H1 (cell line): ENCODE measurements around the gene PPID. TPM values are rescaled to one million over a fixed set of nuclear protein-coding genes. Genes with fewer than 3 reads are reported as not detected.

Experiments
- CTCF ChIA-PET: fragments of 300-600 bp; sonication (Branson Sonifier 250); formaldehyde crosslinking; loops from one replicate; lab custom pipeline; 2021; ENCODE audit not compliant: partially characterized antibody; lab: Charles Lee
- POLR2A ChIA-PET: fragments of 300-600 bp; sonication (Branson Sonifier 250); formaldehyde crosslinking; loops from one replicate; lab custom pipeline; 2021; ENCODE audit warnings: inconsistent platforms; ENCODE audit not compliant: partially characterized antibody; lab: Charles Lee
- DNase-seq, 2 experiments: peaks; one replicate each; pipeline versions ENCODE4 v3.0.0 to v3.0.0-alpha.2; 2010 to 2022; ENCODE audit warnings: low spot score in 2 of 2, low read depth in 1 of 2, mixed read lengths in 1 of 2
- FAIRE-seq: peaks from 2 replicates; lab custom pipeline; 2011; peaks lifted over from hg19 to GRCh38; lab: Jason Lieb, UNC
- H2AFZ ChIP-seq: 2 replicates; pipeline ENCODE4 v1.8.1; 2012; ENCODE audit warnings: low read length, inconsistent platforms
- H2AK5ac ChIP-seq: 2 replicates; pipeline ENCODE4 v1.6.1; 2013; ENCODE audit warnings: low read depth, low read length
- H2BK120ac ChIP-seq: replicated peaks from 2 replicates; pipeline ENCODE3; 2013; ENCODE audit warnings: low read depth, low read length, inconsistent platforms
- H2BK12ac ChIP-seq: 2 replicates; pipeline ENCODE4 v1.6.1; 2013; ENCODE audit warnings: low read depth, low read length
- H2BK15ac ChIP-seq: 2 replicates; pipeline ENCODE4 v1.6.1; 2013; ENCODE audit warnings: low read length
- H2BK20ac ChIP-seq: 2 replicates; pipeline ENCODE4 v1.6.1; 2013; ENCODE audit warnings: low read length
- H2BK5ac ChIP-seq: 2 replicates; pipeline ENCODE4 v1.6.1; 2013; ENCODE audit warnings: low read depth, low read length
- H3K14ac ChIP-seq: 2 replicates; pipeline ENCODE4 v1.6.1; 2013; ENCODE audit warnings: inconsistent platforms; ENCODE audit not compliant: insufficient read length
- H3K18ac ChIP-seq: 2 replicates; pipeline ENCODE4 v1.6.1; 2013; ENCODE audit warnings: low read length; ENCODE audit errors: extremely low read depth
- H3K23ac ChIP-seq: 2 replicates; pipeline ENCODE4 v1.6.1; 2013; ENCODE audit warnings: inconsistent platforms; ENCODE audit not compliant: insufficient read length
- H3K23me2 ChIP-seq: 2 replicates; pipeline ENCODE4 v1.6.1; 2013; ENCODE audit warnings: low read depth, low read length
- H3K27ac ChIP-seq: 2 replicates; pipeline ENCODE4 v1.6.1; 2011; ENCODE audit warnings: low read depth, low read length, inconsistent platforms
- H3K27me3 ChIP-seq, 4 experiments: replicated peaks in 1 of 4; 1 replicate in 1 of 4; 2 replicates in 3 of 4; pipeline versions ENCODE4 v1.6.1 to v1.8.1; 2011 to 2013; ENCODE audit warnings: low read length in 3 of 4, mild to moderate bottlenecking in 3 of 4, inconsistent platforms in 2 of 4, mixed read lengths in 2 of 4, moderate library complexity in 1 of 4; ENCODE audit not compliant: control insufficient read depth in 3 of 4, insufficient read depth in 3 of 4; ENCODE audit errors: extremely low read depth in 1 of 4
- H3K36me3 ChIP-seq, 4 experiments: 2 replicates each; pipeline versions ENCODE4 v1.6.1 to v1.8.1; 2011 to 2013; ENCODE audit warnings: mild to moderate bottlenecking in 4 of 4, low read length in 3 of 4, moderate library complexity in 2 of 4, control low read depth in 1 of 4, inconsistent platforms in 1 of 4; ENCODE audit not compliant: insufficient read depth in 4 of 4, control insufficient read depth in 2 of 4
- H3K4ac ChIP-seq: replicated peaks from 2 replicates; pipeline ENCODE3; 2013; ENCODE audit warnings: low read length, low read depth, mixed read lengths, inconsistent platforms; ENCODE audit not compliant: insufficient read length
- H3K4me1 ChIP-seq, 4 experiments: replicated peaks in 1 of 4; 1 replicate in 1 of 4; 2 replicates in 3 of 4; pipeline versions ENCODE4 v1.6.1 to v1.8.1; 2011 to 2013; ENCODE audit warnings: low read length in 3 of 4, inconsistent platforms in 2 of 4, mixed read lengths in 1 of 4; ENCODE audit not compliant: insufficient read depth in 4 of 4, control insufficient read depth in 3 of 4
- H3K4me2 ChIP-seq, 2 experiments: 2 replicates each; pipeline versions ENCODE4 v1.6.1 to v1.8.1; 2011 to 2013; ENCODE audit warnings: low read depth in 2 of 2, low read length in 2 of 2, control low read depth in 1 of 2, inconsistent platforms in 1 of 2, mild to moderate bottlenecking in 1 of 2; ENCODE audit not compliant: insufficient read depth in 1 of 2
- H3K4me3 ChIP-seq, 4 experiments: fragments of 200-600, 300-600 bp in 1 of 4; sonication (generic), shearing (Covaris generic), sonication (Bioruptor Twin) in 1 of 4; 2 replicates each; pipeline versions ENCODE4 v1.5.1 to v1.8.1; 2011 to 2016; ENCODE audit warnings: low read length in 4 of 4, low read depth in 3 of 4, control low read depth in 2 of 4, inconsistent platforms in 2 of 4, mild to moderate bottlenecking in 2 of 4, mixed read lengths in 1 of 4, moderate library complexity in 1 of 4; ENCODE audit not compliant: insufficient read depth in 2 of 4; ENCODE audit errors: extremely low read depth in 1 of 4
- H3K56ac ChIP-seq: replicated peaks from 2 replicates; pipeline ENCODE3; 2013; ENCODE audit warnings: low read depth, mild to moderate bottlenecking, mixed read lengths, low read length, inconsistent platforms; ENCODE audit not compliant: insufficient read length
- H3K79me1 ChIP-seq: 2 replicates; pipeline ENCODE4 v1.6.1; 2013; ENCODE audit warnings: low read depth, low read length, control low read depth
- H3K79me2 ChIP-seq, 2 experiments: 2 replicates each; pipeline versions ENCODE4 v1.6.1 to v1.8.1; 2012 to 2013; ENCODE audit warnings: low read length in 2 of 2, mild to moderate bottlenecking in 2 of 2, inconsistent platforms in 1 of 2; ENCODE audit not compliant: insufficient read depth in 2 of 2, control insufficient read depth in 1 of 2
- H3K9ac ChIP-seq, 4 experiments: replicated peaks in 1 of 4; 1 replicate in 1 of 4; 2 replicates in 3 of 4; pipeline versions ENCODE4 v1.6.1 to v1.8.1; 2011 to 2013; ENCODE audit warnings: low read depth in 3 of 4, low read length in 3 of 4, control low read depth in 2 of 4, mild to moderate bottlenecking in 2 of 4, moderate library complexity in 2 of 4, inconsistent platforms in 1 of 4; ENCODE audit errors: extremely low read depth in 1 of 4
- H3K9me3 ChIP-seq, 2 experiments: 2 replicates each; pipeline versions ENCODE4 v1.6.1 to v1.8.1; 2012 to 2013; ENCODE audit warnings: mild to moderate bottlenecking in 2 of 2, moderate library complexity in 2 of 2, control low read depth in 1 of 2, inconsistent platforms in 1 of 2, low read depth in 1 of 2, low read length in 1 of 2, mixed read lengths in 1 of 2; ENCODE audit not compliant: insufficient read depth in 2 of 2
- H4K20me1 ChIP-seq, 2 experiments: replicated peaks in 1 of 2; 2 replicates each; pipeline versions ENCODE3 to v1.8.1; 2011 to 2013; ENCODE audit warnings: inconsistent platforms in 2 of 2, low read length in 2 of 2, mild to moderate bottlenecking in 1 of 2; ENCODE audit not compliant: insufficient read depth in 2 of 2, control insufficient read depth in 1 of 2
- H4K5ac ChIP-seq: 2 replicates; pipeline ENCODE4 v1.6.1; 2013; ENCODE audit warnings: low read length, low read depth, mixed read lengths, inconsistent platforms; ENCODE audit not compliant: insufficient read length
- H4K8ac ChIP-seq: 2 replicates; pipeline ENCODE4 v1.8.0; 2013; ENCODE audit warnings: mild to moderate bottlenecking, moderate library complexity, low read length, inconsistent platforms; ENCODE audit not compliant: insufficient read depth; ENCODE audit errors: extremely low read depth
- H4K91ac ChIP-seq: replicated peaks from 2 replicates; pipeline ENCODE3; 2013; ENCODE audit warnings: low read length, mixed read lengths, inconsistent platforms; ENCODE audit not compliant: insufficient read length
- ASH2L ChIP-seq: fragments of 200-600, 300-600 bp; sonication (generic); IDR thresholded peaks from one replicate; pipeline ENCODE4 v1.7.1; 2017; ENCODE audit warnings: low read length
- ATF2 ChIP-seq: IDR thresholded peaks from 2 replicates; pipeline ENCODE4 v1.6.1; 2012; ENCODE audit warnings: low read length, inconsistent platforms
- CTBP2 ChIP-seq: IDR thresholded peaks from 2 replicates; pipeline ENCODE4 v1.7.0; 2011; ENCODE audit warnings: borderline replicate concordance, mild to moderate bottlenecking, moderate library complexity, mixed read lengths, low read length; ENCODE audit not compliant: insufficient read depth, insufficient read length
- EZH2 ChIP-seq: fragments of 200-600 bp; sonication (generic); IDR thresholded peaks from 2 replicates; pipeline ENCODE4 v1.7.1; 2012; ENCODE audit warnings: low read depth, mild to moderate bottlenecking, moderate library complexity, low read length, inconsistent platforms; ENCODE audit not compliant: severe bottlenecking
- SIRT6 ChIP-seq: IDR thresholded peaks from one replicate; pipeline ENCODE4 v1.7.1; 2012; ENCODE audit warnings: low read length, inconsistent platforms
- SRF ChIP-seq: IDR thresholded peaks from 2 replicates; pipeline ENCODE4 v1.6.1; 2011; ENCODE audit warnings: mild to moderate bottlenecking, low read depth, low read length, moderate library complexity
- TAF7 ChIP-seq: optimal IDR thresholded peaks from 2 replicates; pipeline ENCODE3; 2011; ENCODE audit warnings: low read depth, mild to moderate bottlenecking, inconsistent platforms, low read length, moderate library complexity, borderline replicate concordance
- TBP ChIP-seq: IDR thresholded peaks from 2 replicates; pipeline ENCODE4 v1.6.1; 2011; ENCODE audit warnings: low read depth, low read length, improper control_type of control experiment
- WGBS, 2 experiments: shearing (Covaris generic) in 1 of 2; methylation state at CpG; one replicate each; pipeline versions ENCODE4 v1.1.6 to v1.1.7; 2013 to 2015; ENCODE audit warnings: low lambda C conversion rate in 2 of 2, mixed read lengths in 2 of 2, inconsistent platforms in 1 of 2, low coverage in 1 of 2, missing lambda C conversion rate in 1 of 2; ENCODE audit not compliant: insufficient replicate concordance in 2 of 2, insufficient coverage in 1 of 2, insufficient read length in 1 of 2; ENCODE audit errors: extremely low coverage in 1 of 2, missing lambda C conversion rate in 1 of 2; 5-methylcytosine and 5-hydroxymethylcytosine counted together
- polyA plus RNA-seq, 7 experiments: library from polyadenylated mRNA; depleted of rRNA in 3 of 7; stranded (reverse) in 5 of 7; unstranded in 2 of 7; fragments of >200 nt in 5 of 7; fragments of 200-250 nt in 2 of 7; gene quantifications; 1 replicate in 5 of 7; 2 replicates in 1 of 7; 4 replicates in 1 of 7; pipeline versions ENCODE4 v1.2.1 to v1.2.3, GENCODE V29; 2011 to 2013; ENCODE audit warnings: missing spikeins in 2 of 7, mixed read lengths in 2 of 7
- total RNA-seq: library from RNA; stranded (reverse); fragmentation: NEBNext Ultra II Directional; extraction: Animal tissue kit (Norgen Biotek cat#: 25700); gene quantifications from 2 replicates; pipeline ENCODE4 v1.2.1, GENCODE V29; 2021

Gene PPID
- total and polyA plus RNA-seq, 2 of the 8 experiments (the other 6 are each of a cell fraction or from before 2014, with no cell fraction given) = 20.2 to 53.2 TPM

- Histone ChIP-seq H3K9me3 (peaks cover 0 to 7% of the 10 kb centered on the region in 2 experiments; a peak in 2 of 4 replicates), H3K4ac (no peak overlapping the region), H2BK20ac (no peak overlapping the region), H2BK120ac (no peak overlapping the region), H3K14ac (no peak overlapping the region), H3K79me1 (no peaks in the 10 kb centered on the region), H2BK15ac (no peak overlapping the region), H2AFZ (no peak overlapping the region), H3K27me3 (no peaks in the 10 kb centered on the region), H2BK12ac (no peak overlapping the region), H2BK5ac (no peak overlapping the region), H3K27ac (no peak overlapping the region), H4K8ac (no peak overlapping the region), H3K79me2 (no peaks in the 10 kb centered on the region), H3K4me1 (no peaks in the 10 kb centered on the region), H4K91ac (no peak overlapping the region), H3K4me3 (no peak overlapping the region), H3K18ac (no peak overlapping the region), H4K20me1 (no peaks in the 10 kb centered on the region), H4K5ac (no peak overlapping the region), H3K23ac (no peak overlapping the region), H3K36me3 (no peaks in the 10 kb centered on the region), H2AK5ac (no peak overlapping the region), H3K4me2 (no peak overlapping the region), H3K9ac (no peak overlapping the region), H3K23me2 (no peaks in the 10 kb centered on the region), H3K56ac (no peak overlapping the region)
- WGBS, 2 experiments = 86% methylated on average over 4 of the region's 4 CpGs; no CpG with 5 or more reads in 1 of the 2 experiments
- ChIA-PET CTCF (no interaction called here), POLR2A (no interaction called here)
- TF ChIP-seq TAF7 = no peak
- no peak for TF ChIP-seq SIRT6
- no peak for TF ChIP-seq SRF
- TF ChIP-seq ASH2L = no peak
- TF ChIP-seq EZH2 = no peak
- TF ChIP-seq ATF2 = no peak
- TF ChIP-seq TBP = no peak
- no peak for TF ChIP-seq CTBP2
- DNase-seq = no peak
- FAIRE-seq = no peak
Measured at GRCh38 chr4:158758703-158759102, 35.5 kb upstream of the PPID start.
